NT2/D1 (cell line): Measurements from ENCODE around the gene PPAN.

Experiments
- SUZ12 ChIP-seq: IDR thresholded peaks from 2 replicates; pipeline ENCODE4 v1.6.1; 2011; ENCODE audit not compliant: insufficient read length, insufficient read depth; ENCODE audit errors: extremely low read depth
- YY1 ChIP-seq: IDR thresholded peaks from 2 replicates; pipeline ENCODE4 v1.6.1; 2011; ENCODE audit not compliant: insufficient read length, insufficient read depth
- ZNF274 ChIP-seq: IDR thresholded peaks from 2 replicates; pipeline ENCODE4 v1.6.1; 2011; ENCODE audit warnings: mild to moderate bottlenecking, low read depth, low read length

DNA sequence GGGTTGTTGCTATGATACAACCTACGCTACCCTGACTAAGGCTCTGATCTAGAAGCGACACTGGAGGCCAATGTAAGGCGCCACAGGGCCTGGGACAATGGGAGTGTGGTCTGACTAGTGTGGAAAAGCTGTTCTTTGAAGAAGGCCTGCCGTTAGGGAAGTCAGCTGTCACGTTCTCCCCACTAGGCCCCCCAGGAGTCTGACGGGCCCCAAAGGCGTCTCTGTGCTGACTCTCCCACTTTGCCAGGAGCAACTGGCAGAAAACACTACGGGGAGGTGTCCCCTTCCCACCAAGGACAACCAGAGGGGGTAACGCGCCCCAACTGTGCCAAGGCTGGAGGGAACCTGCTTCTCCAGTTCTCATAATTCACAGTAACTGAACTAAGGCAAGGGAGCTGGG lies 38.9 kb downstream of the PPAN start:
- no peak for TF ChIP-seq YY1
- TF ChIP-seq ZNF274: no peak
- TF ChIP-seq SUZ12: no peak
